K562 (cell line): Measurements from ENCODE around the gene TUBB1. TPM values are rescaled to one million over a fixed set of nuclear protein-coding genes. Genes with fewer than 3 reads are reported as not detected.

Experiments
- ARID1B ChIP-seq: fragments of 450-650 bp; IDR thresholded peaks from 2 replicates; pipeline ENCODE4 v1.6.1; 2016; ENCODE audit warnings: antibody characterized with exemption, mild to moderate bottlenecking, inconsistent platforms
- CC2D1A ChIP-seq: fragments of 450-650 bp; IDR thresholded peaks from 2 replicates; pipeline ENCODE4 v1.6.1; 2017; ENCODE audit warnings: mild to moderate bottlenecking
- ELF1 ChIP-seq: fragments of 200-800 bp; sonication (Bioruptor generic); IDR thresholded peaks from 2 replicates; pipeline ENCODE4 v1.6.1; 2016; ENCODE audit warnings: missing genetic modification characterization, missing compliant biosample characterization
- EP400 ChIP-seq: fragments of 450-650 bp; IDR thresholded peaks from 2 replicates; pipeline ENCODE4 v1.6.1; 2017; ENCODE audit warnings: antibody characterized with exemption, mild to moderate bottlenecking, moderate library complexity
- ETV1 ChIP-seq: fragments of 450-650 bp; conservative IDR thresholded peaks from 2 replicates; pipeline ENCODE4 v1.6.1; 2016; ENCODE audit warnings: missing genetic modification characterization, control low read depth, low read depth, missing compliant biosample characterization
- FIP1L1 ChIP-seq: fragments of 200-400 bp; formaldehyde crosslinking; IDR thresholded peaks from 2 replicates; pipeline ENCODE4 v1.6.1; 2018; ENCODE audit warnings: mild to moderate bottlenecking, low read depth, low read length; ENCODE audit not compliant: poor library complexity, severe bottlenecking
- GABPA ChIP-seq: fragments of 200-800 bp; sonication (Bioruptor generic); conservative IDR thresholded peaks from 2 replicates; pipeline ENCODE4 v1.6.1; 2016; ENCODE audit warnings: low read depth, missing genetic modification characterization, missing compliant biosample characterization
- HSF4 ChIP-seq: fragments of 250-450 bp; sonication (Bioruptor Pico); IDR thresholded peaks from 2 replicates; pipeline ENCODE4 v2.1.2; 2022; ENCODE audit warnings: mild to moderate bottlenecking, moderate library complexity, borderline replicate concordance
- KDM4B ChIP-seq, 2 experiments: fragments of 450-650 bp in 1 of 2; sonication (generic) in 1 of 2; IDR thresholded peaks; 2 replicates each; pipeline ENCODE4 v1.6.1; 2016 to 2017; ENCODE audit warnings: borderline replicate concordance in 2 of 2, antibody characterized with exemption in 1 of 2, low read depth in 1 of 2, mild to moderate bottlenecking in 1 of 2
- MYNN ChIP-seq, 2 experiments: sonication (generic); formaldehyde crosslinking in 1 of 2; IDR thresholded peaks; 2 replicates each; pipeline versions ENCODE4 v1.5.0 to v1.6.1; 2016 to 2020; ENCODE audit warnings: antibody characterized with exemption in 1 of 2, missing genetic modification reagents in 1 of 2
- NELFE ChIP-seq: IDR thresholded peaks from 2 replicates; pipeline ENCODE4 v1.6.1; 2011; ENCODE audit warnings: mild to moderate bottlenecking; ENCODE audit not compliant: insufficient read depth, insufficient read length
- NFATC3 ChIP-seq: fragments of 450-650 bp; IDR thresholded peaks from 2 replicates; pipeline ENCODE4 v1.6.1; 2017; ENCODE audit warnings: mild to moderate bottlenecking
- NR1H2 ChIP-seq: sonication (generic); formaldehyde crosslinking; IDR thresholded peaks from 2 replicates; pipeline ENCODE4 v1.4.0; 2020; ENCODE audit warnings: mild to moderate bottlenecking, missing genetic modification reagents
- PYGO2 ChIP-seq: fragments of 450-650 bp; IDR thresholded peaks from 2 replicates; pipeline ENCODE4 v1.6.1; 2016; ENCODE audit warnings: mild to moderate bottlenecking, missing genetic modification characterization, moderate library complexity, missing compliant biosample characterization
- SOX6 ChIP-seq: fragments of 450-650 bp; IDR thresholded peaks from 2 replicates; pipeline ENCODE4 v1.6.1; 2014; ENCODE audit warnings: mild to moderate bottlenecking
- ZEB2 ChIP-seq: fragments of 450-650 bp; IDR thresholded peaks from 2 replicates; pipeline ENCODE4 v1.6.1; 2016
- ZNF174 ChIP-seq: fragments of 250-450 bp; sonication (Bioruptor Pico); IDR thresholded peaks from 2 replicates; pipeline ENCODE4 v1.4.0; 2020; ENCODE audit warnings: mild to moderate bottlenecking
- polyA plus RNA-seq, 8 experiments: library from polyadenylated mRNA; depleted of rRNA in 4 of 8; stranded (reverse) in 5 of 8; unstranded in 3 of 8; fragments of >200 nt; fragmentation: Nextera tagmentation in 2 of 8; fragmentation: Illumina TruSeq in 1 of 8; extraction: Ambion mirVana in 2 of 8; extraction: Trizol in 1 of 8; gene quantifications; 2 replicates each; pipeline versions ENCODE4 v1.2.1 to v1.2.3, GENCODE V29; 2011 to 2014; ENCODE audit warnings: inconsistent platforms in 1 of 8, missing spikeins in 1 of 8
- total RNA-seq, 7 experiments: library from RNA; depleted of rRNA in 6 of 7; stranded (reverse); fragments of >200 nt in 6 of 7; fragmentation: Illumina TruSeq in 2 of 7; extraction: Trizol in 2 of 7; gene quantifications; 2 replicates each; pipeline versions ENCODE4 v1.2.1 to v1.2.3, GENCODE V29; 2011 to 2021; ENCODE audit warnings: low replicate concordance in 1 of 7
- TF ChIP-seq, protein P1 (sequence below): sonication (generic); formaldehyde crosslinking; IDR thresholded peaks from 2 replicates; pipeline ENCODE4 v1.8.0; 2022; ENCODE audit warnings: mild to moderate bottlenecking, missing genetic modification reagents
- TF ChIP-seq, protein P2 (sequence below): fragments of 450-650 bp; formaldehyde crosslinking; IDR thresholded peaks from 2 replicates; pipeline ENCODE4 v1.4.0; 2022; ENCODE audit warnings: missing genetic modification characterization
- TF ChIP-seq, protein P3 (sequence below): IDR thresholded peaks from 2 replicates; pipeline ENCODE4 v1.6.1; 2011; ENCODE audit not compliant: insufficient read length; ENCODE audit errors: extremely low read depth

The TUBB1 gene
- total and polyA plus RNA-seq, 9 of the 15 experiments (the other 6 are each of a cell fraction or from before 2014, with no cell fraction given) = 1.5 to 3.9 (median 2.4) TPM

DNA sequence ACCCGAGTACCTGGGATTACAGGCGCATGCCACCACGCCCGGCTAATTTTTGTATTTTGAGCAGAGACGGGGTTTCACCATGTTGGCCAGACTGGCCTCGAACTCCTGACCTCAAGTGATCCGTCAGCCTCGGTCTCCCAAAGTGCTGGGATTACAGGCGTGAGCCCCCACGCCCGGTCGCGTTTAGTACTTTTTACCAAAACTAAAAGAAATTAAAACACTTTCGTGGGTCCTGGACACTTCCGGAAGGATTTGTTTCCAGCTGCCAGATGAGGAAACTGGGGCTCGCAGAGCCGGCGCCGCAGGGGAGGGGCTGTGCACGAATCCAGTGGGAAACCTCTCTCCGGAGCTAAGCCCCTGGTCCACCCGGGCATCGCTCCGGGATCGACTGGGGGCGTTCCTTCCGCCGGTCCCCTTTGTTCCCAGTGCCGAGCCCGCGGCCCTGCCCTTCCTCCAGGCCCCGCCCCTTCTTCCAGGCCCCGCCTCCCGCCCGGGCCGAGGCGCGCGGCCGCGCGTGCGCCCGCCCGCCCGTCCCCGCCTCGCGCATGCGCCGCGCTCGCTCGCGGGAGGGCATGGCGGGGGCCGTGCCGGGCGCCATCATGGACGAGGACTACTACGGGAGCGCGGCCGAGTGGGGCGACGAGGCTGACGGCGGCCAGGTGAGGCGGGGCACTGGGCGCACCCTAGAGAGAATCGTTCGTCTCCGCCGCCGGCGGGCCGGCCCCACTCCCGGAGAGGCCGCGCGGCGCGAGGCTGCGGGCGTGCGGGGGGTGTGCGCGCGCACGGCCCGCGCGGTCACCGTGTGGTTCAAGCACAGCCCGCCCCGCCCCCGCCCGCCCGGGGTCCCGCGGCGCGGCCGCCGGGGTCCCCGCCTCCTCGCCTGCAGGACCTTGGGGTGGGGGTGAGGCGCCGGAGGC is 38.3 kb upstream of the TUBB1 start, which contains the start of gene NELFCD (continued):
- TF ChIP-seq, protein P1, sequence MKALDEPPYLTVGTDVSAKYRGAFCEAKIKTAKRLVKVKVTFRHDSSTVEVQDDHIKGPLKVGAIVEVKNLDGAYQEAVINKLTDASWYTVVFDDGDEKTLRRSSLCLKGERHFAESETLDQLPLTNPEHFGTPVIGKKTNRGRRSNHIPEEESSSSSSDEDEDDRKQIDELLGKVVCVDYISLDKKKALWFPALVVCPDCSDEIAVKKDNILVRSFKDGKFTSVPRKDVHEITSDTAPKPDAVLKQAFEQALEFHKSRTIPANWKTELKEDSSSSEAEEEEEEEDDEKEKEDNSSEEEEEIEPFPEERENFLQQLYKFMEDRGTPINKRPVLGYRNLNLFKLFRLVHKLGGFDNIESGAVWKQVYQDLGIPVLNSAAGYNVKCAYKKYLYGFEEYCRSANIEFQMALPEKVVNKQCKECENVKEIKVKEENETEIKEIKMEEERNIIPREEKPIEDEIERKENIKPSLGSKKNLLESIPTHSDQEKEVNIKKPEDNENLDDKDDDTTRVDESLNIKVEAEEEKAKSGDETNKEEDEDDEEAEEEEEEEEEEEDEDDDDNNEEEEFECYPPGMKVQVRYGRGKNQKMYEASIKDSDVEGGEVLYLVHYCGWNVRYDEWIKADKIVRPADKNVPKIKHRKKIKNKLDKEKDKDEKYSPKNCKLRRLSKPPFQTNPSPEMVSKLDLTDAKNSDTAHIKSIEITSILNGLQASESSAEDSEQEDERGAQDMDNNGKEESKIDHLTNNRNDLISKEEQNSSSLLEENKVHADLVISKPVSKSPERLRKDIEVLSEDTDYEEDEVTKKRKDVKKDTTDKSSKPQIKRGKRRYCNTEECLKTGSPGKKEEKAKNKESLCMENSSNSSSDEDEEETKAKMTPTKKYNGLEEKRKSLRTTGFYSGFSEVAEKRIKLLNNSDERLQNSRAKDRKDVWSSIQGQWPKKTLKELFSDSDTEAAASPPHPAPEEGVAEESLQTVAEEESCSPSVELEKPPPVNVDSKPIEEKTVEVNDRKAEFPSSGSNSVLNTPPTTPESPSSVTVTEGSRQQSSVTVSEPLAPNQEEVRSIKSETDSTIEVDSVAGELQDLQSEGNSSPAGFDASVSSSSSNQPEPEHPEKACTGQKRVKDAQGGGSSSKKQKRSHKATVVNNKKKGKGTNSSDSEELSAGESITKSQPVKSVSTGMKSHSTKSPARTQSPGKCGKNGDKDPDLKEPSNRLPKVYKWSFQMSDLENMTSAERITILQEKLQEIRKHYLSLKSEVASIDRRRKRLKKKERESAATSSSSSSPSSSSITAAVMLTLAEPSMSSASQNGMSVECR (CRISPR knock-in tag) = peak; percentile 38; the same call in 1 of the 2 replicates
- TF ChIP-seq FIP1L1 = no peak
- TF ChIP-seq NR1H2 (CRISPR knock-in tag) = no peak
- TF ChIP-seq EP400 = peak; percentile 34; the same call in 1 of the 2 replicates
- TF ChIP-seq PYGO2 = no peak
- no peak for TF ChIP-seq HSF4
- TF ChIP-seq ELF1 (tag) = no peak
- TF ChIP-seq KDM4B (IDR thresholded peaks at IDR 0.05; ENCODE audit: borderline replicate concordance in 2 of 2, low read depth in 1 of 2) = no peak
- TF ChIP-seq CC2D1A = no peak
- peak; percentile 26 for TF ChIP-seq ARID1B
- TF ChIP-seq ETV1 = peak; percentile 74
- TF ChIP-seq, protein P2, sequence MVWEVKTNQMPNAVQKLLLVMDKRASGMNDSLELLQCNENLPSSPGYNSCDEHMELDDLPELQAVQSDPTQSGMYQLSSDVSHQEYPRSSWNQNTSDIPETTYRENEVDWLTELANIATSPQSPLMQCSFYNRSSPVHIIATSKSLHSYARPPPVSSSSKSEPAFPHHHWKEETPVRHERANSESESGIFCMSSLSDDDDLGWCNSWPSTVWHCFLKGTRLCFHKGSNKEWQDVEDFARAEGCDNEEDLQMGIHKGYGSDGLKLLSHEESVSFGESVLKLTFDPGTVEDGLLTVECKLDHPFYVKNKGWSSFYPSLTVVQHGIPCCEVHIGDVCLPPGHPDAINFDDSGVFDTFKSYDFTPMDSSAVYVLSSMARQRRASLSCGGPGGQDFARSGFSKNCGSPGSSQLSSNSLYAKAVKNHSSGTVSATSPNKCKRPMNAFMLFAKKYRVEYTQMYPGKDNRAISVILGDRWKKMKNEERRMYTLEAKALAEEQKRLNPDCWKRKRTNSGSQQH (CRISPR knock-in tag) = no peak
- TF ChIP-seq SOX6 = peak; percentile 6; the same call in 1 of the 2 replicates
- no peak for TF ChIP-seq ZEB2
- TF ChIP-seq, protein P3, sequence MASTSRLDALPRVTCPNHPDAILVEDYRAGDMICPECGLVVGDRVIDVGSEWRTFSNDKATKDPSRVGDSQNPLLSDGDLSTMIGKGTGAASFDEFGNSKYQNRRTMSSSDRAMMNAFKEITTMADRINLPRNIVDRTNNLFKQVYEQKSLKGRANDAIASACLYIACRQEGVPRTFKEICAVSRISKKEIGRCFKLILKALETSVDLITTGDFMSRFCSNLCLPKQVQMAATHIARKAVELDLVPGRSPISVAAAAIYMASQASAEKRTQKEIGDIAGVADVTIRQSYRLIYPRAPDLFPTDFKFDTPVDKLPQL = no peak
- no peak for TF ChIP-seq ZNF174
- 0 out of 2 replicates have a peak, but pooled peaks have one; percentile 34 for TF ChIP-seq MYNN (IDR thresholded peaks at IDR 0.05)
- no peak for TF ChIP-seq MYNN (CRISPR knock-in tag; IDR thresholded peaks at IDR 0.05)
- TF ChIP-seq NELFE = no peak
- TF ChIP-seq GABPA = peak; percentile 71
- TF ChIP-seq NFATC3 = no peak
